Panc1 (cell line): ENCODE measurements around the gene CACNA1C. TPM values are rescaled to one million over a fixed set of nuclear protein-coding genes. Genes with fewer than 3 reads are reported as not detected.

Experiments
- ATAC-seq: fragments of 200-7000 bp; cut with Tn5 transposase; 2 replicates; pipeline ENCODE4 v1.9.1; 2020; ENCODE audit warnings: mild to moderate bottlenecking, moderate library complexity
- BruUV-seq: library from RNA; stranded (reverse); fragments of 400-500 nt; replicated peaks from 2 replicates; lab custom pipeline; 2021; lab: Mats Ljungman, UMichigan
- CTCF ChIA-PET: fragments of 300-600 bp; sonication (Branson Sonifier 250); formaldehyde crosslinking; loops from one replicate; lab custom pipeline; 2022; ENCODE audit warnings: antibody characterized with exemption; lab: Charles Lee
- POLR2A ChIA-PET: fragments of 300-600 bp; sonication (Branson Sonifier 250); formaldehyde crosslinking; loops from one replicate; lab custom pipeline; 2022; ENCODE audit warnings: antibody characterized with exemption; lab: Charles Lee
- DNase-seq: peaks from one replicate; pipeline ENCODE4 v3.0.0-alpha.2; 2010; ENCODE audit warnings: low read depth, low spot score
- H3K27ac ChIP-seq: 2 replicates; pipeline ENCODE4 v1.5.1; 2011; ENCODE audit warnings: mild to moderate bottlenecking, low read length, inconsistent platforms
- H3K27me3 ChIP-seq: fragments of 200-500 bp; sonication (Bioruptor generic); 2 replicates; pipeline ENCODE4 v1.6.0; 2014; ENCODE audit warnings: low read length, inconsistent platforms; ENCODE audit not compliant: control insufficient read depth, insufficient read depth
- H3K36me3 ChIP-seq: fragments of 200-500 bp; sonication (Bioruptor generic); 2 replicates; pipeline ENCODE4 v1.5.1; 2014; ENCODE audit warnings: inconsistent platforms, mild to moderate bottlenecking, low read length, moderate library complexity; ENCODE audit not compliant: control insufficient read depth, insufficient read depth
- H3K4me1 ChIP-seq: 2 replicates; pipeline ENCODE4 v1.5.1; 2011; ENCODE audit warnings: inconsistent platforms, mild to moderate bottlenecking, low read length, moderate library complexity; ENCODE audit not compliant: control insufficient read depth, insufficient read depth
- H3K4me3 ChIP-seq, 2 experiments: 2 replicates each; pipeline ENCODE4 v1.5.1; 2011 to 2012; ENCODE audit warnings: low read depth in 2 of 2, low read length in 2 of 2, mild to moderate bottlenecking in 2 of 2, inconsistent platforms in 1 of 2, moderate library complexity in 1 of 2
- H3K9me3 ChIP-seq: fragments of 200-500 bp; sonication (Bioruptor generic); 2 replicates; pipeline ENCODE4 v1.5.1; 2014; ENCODE audit warnings: low read depth, mild to moderate bottlenecking, inconsistent platforms, low read length, moderate library complexity; ENCODE audit not compliant: control insufficient read depth, insufficient read depth
- POLR2AphosphoS5 ChIP-seq: IDR thresholded peaks from 2 replicates; pipeline ENCODE4 v1.6.1; 2012; ENCODE audit warnings: mild to moderate bottlenecking, low read depth, low read length, moderate library complexity
- SIN3A ChIP-seq: IDR thresholded peaks from 2 replicates; pipeline ENCODE4 v1.6.1; 2012; ENCODE audit warnings: low read depth, mild to moderate bottlenecking, low read length, moderate library complexity, borderline replicate concordance; ENCODE audit not compliant: insufficient read depth
- TCF7L2 ChIP-seq: IDR thresholded peaks from 2 replicates; pipeline ENCODE4 v1.6.1; 2011; ENCODE audit warnings: mild to moderate bottlenecking, low read depth, low read length, inconsistent platforms
- in situ Hi-C: cut with HindIII; loops from 2 replicates; pipeline ENCODE4 v1.10.0; 2016; ENCODE audit warnings: low sequenced_read_pairs, low pct_unique_long_range_greater_than_20kb
- intact Hi-C: fragments of 100-400 bp; cut with micrococcal nuclease; formaldehyde crosslinking; loops from one replicate; pipeline ENCODE4 v1.10.0; 2022; ENCODE audit not compliant: unreplicated experiment
- total RNA-seq: library from RNA; stranded (reverse); gene quantifications from one replicate; pipeline ENCODE4 v1.2.1, GENCODE V29; 2021; ENCODE audit not compliant: unreplicated experiment
- TF ChIP-seq, protein P1 (sequence below): fragments of 450-650 bp; IDR thresholded peaks from 2 replicates; pipeline ENCODE4 v1.5.1; 2017; ENCODE audit warnings: mild to moderate bottlenecking
- TF ChIP-seq, protein P2 (sequence below), 2 experiments: IDR thresholded peaks; 2 replicates each; pipeline ENCODE4 v1.6.1; 2011 to 2012; ENCODE audit warnings: low read depth in 2 of 2, control low read depth in 1 of 2, low read length in 1 of 2, mild to moderate bottlenecking in 1 of 2, moderate library complexity in 1 of 2; ENCODE audit not compliant: insufficient read depth in 1 of 2

The CACNA1C gene
- total RNA-seq, 1 experiment from 2014 or later: 0.03 TPM

DNA sequence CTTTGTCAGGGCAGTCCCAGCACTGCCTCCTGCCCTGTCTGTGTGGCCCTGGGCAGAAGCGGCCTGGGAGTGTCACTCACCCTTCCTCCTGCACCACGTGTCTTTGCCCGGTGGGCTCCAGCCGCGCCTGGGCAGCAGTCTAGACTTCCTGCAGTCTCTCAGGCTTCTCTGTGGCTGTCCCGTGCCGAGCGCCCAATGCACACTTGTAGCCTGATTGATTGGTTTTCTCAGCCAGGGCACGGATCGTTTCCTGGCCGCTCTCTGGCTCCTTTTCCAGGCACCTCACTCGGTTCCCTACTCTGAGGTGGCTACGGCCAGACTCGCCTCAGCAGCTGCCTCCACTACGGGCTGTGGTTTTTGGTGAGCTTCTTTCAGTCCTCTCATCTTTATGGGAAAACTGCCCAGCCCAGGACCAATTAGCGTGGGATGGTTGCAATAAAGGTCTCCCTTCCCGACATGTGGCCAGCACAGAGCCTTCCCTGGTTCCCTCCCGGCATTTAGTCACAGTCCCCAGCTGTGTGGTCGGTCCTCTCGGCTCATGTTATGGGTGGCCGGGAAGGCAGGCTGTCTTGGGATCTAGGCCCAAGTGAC, 133.1 kb downstream of the CACNA1C start:
- in situ Hi-C loops: no loop called here
- Histone ChIP-seq H3K9me3 (no peaks in the 10 kb centered on the region), H3K36me3 (no peaks in the 10 kb centered on the region), H3K4me3 (no peak overlapping the region), H3K4me1 (no peaks in the 10 kb centered on the region), H3K27me3 (no peaks in the 10 kb centered on the region; the same call in 1 of the 2 replicates), H3K27ac (no peak overlapping the region)
- DNase-seq (no peak), ATAC-seq (no peak)
- BruUV-seq: no TSS peak
- ChIA-PET POLR2A (no interaction called here), CTCF (no interaction called here)
- TF ChIP-seq, protein P1, sequence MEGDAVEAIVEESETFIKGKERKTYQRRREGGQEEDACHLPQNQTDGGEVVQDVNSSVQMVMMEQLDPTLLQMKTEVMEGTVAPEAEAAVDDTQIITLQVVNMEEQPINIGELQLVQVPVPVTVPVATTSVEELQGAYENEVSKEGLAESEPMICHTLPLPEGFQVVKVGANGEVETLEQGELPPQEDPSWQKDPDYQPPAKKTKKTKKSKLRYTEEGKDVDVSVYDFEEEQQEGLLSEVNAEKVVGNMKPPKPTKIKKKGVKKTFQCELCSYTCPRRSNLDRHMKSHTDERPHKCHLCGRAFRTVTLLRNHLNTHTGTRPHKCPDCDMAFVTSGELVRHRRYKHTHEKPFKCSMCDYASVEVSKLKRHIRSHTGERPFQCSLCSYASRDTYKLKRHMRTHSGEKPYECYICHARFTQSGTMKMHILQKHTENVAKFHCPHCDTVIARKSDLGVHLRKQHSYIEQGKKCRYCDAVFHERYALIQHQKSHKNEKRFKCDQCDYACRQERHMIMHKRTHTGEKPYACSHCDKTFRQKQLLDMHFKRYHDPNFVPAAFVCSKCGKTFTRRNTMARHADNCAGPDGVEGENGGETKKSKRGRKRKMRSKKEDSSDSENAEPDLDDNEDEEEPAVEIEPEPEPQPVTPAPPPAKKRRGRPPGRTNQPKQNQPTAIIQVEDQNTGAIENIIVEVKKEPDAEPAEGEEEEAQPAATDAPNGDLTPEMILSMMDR: no peak
- TF ChIP-seq POLR2AphosphoS5 (no peak), SIN3A (no peak), TCF7L2 (no peak)
- TF ChIP-seq, protein P2, sequence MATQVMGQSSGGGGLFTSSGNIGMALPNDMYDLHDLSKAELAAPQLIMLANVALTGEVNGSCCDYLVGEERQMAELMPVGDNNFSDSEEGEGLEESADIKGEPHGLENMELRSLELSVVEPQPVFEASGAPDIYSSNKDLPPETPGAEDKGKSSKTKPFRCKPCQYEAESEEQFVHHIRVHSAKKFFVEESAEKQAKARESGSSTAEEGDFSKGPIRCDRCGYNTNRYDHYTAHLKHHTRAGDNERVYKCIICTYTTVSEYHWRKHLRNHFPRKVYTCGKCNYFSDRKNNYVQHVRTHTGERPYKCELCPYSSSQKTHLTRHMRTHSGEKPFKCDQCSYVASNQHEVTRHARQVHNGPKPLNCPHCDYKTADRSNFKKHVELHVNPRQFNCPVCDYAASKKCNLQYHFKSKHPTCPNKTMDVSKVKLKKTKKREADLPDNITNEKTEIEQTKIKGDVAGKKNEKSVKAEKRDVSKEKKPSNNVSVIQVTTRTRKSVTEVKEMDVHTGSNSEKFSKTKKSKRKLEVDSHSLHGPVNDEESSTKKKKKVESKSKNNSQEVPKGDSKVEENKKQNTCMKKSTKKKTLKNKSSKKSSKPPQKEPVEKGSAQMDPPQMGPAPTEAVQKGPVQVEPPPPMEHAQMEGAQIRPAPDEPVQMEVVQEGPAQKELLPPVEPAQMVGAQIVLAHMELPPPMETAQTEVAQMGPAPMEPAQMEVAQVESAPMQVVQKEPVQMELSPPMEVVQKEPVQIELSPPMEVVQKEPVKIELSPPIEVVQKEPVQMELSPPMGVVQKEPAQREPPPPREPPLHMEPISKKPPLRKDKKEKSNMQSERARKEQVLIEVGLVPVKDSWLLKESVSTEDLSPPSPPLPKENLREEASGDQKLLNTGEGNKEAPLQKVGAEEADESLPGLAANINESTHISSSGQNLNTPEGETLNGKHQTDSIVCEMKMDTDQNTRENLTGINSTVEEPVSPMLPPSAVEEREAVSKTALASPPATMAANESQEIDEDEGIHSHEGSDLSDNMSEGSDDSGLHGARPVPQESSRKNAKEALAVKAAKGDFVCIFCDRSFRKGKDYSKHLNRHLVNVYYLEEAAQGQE (IDR thresholded peaks at IDR 0.05; ENCODE audit: insufficient read depth in 1 of 2, low read depth in 2 of 2, low read length in 1 of 2): no peak
- intact Hi-C loops: no loop called here

DNA sequence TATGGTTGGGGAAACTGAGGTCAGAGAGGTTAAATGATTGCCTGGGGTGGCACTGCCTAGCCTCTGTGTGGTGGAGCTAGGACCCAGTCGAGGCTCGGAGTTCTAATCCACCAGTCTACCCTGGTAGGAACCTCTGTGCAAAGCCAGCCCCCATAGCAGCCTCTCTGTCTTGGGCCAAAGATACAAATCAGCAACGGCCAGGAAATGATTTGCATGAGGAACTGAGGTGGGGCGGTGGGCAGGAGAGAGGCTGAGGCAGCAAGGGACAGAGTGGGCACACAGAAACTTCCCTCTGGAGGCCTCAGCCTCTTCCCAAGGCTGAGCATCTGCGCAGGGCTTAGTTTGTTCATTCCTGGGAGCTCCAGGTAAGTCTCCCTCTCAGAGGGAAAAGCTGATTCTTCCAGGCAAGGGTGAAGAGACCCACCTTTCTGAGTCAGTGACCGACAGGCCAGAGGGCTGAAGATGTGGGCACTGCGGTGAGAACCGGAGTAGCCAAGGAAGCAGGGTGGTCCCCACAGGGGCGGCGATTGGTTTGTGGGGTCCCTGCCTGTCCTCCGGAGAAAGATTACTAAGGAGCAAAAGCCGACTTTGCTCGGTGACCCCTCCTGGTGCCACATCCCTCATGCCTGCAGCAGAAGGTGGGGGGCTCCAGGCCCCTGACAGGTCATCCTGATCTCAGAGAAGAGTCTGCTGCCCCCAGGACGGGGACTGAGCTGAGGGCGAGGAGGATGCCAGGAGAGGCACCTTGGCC, 134.6 kb downstream of the CACNA1C start:
- in situ Hi-C loops: no loop called here
- no peaks in the 10 kb centered on the region for H3K4me1 ChIP-seq
- ChIA-PET POLR2A (no interaction called here), CTCF (no interaction called here)
- intact Hi-C loops: no loop called here
- H3K4me3 ChIP-seq: no peak overlapping the region
- no peaks in the 10 kb centered on the region for H3K9me3 ChIP-seq
- DNase-seq: no peak
- no TSS peak for BruUV-seq
- no peaks in the 10 kb centered on the region for H3K36me3 ChIP-seq
- no peaks in the 10 kb centered on the region; the same call in 1 of the 2 replicates for H3K27me3 ChIP-seq
- TF ChIP-seq, protein P2 (IDR thresholded peaks at IDR 0.05; ENCODE audit: insufficient read depth in 1 of 2, low read depth in 2 of 2, low read length in 1 of 2): no peak
- TF ChIP-seq, protein P1: no peak
- TF ChIP-seq POLR2AphosphoS5: no peak
- TF ChIP-seq TCF7L2: no peak
- no peak for TF ChIP-seq SIN3A
- ATAC-seq: no peak
- H3K27ac ChIP-seq: no peak overlapping the region
